Activated naive CD4-positive, alpha-beta T cell treated with anti-CD3 and anti-CD28 coated beads, Interleukin-2, amount 10 ng/mL, durations not matched to agents 7 days and 5 days (primary cell): ENCODE measurements around the gene RCL1.
"Not testable (repeated sequence)": the region's sequence is repeated elsewhere in the genome, so short reads cannot be mapped to it uniquely, and the experiment has no call there.

ENCODE experiments used
- CTCF ChIA-PET: fragments of 350-600 bp; sonication (Branson Sonifier 250); formaldehyde crosslinking; loops from one replicate; lab custom pipeline; 2021; ENCODE audit warnings: antibody characterized with exemption; lab: Charles Lee
- DNase-seq: peaks from one replicate; pipeline ENCODE4 v3.0.0-alpha.2; 2020
- H3K27ac Mint-ChIP-seq: one replicate; pipeline ENCODE4 v1.8.0; 2021; ENCODE audit warnings: mild to moderate bottlenecking, moderate library complexity, mixed read lengths
- H3K27me3 Mint-ChIP-seq: one replicate; pipeline ENCODE4 v1.8.0; 2021; ENCODE audit warnings: mild to moderate bottlenecking, mixed read lengths
- H3K36me3 Mint-ChIP-seq: one replicate; pipeline ENCODE4 v1.8.0; 2021; ENCODE audit warnings: mixed read lengths
- H3K4me1 Mint-ChIP-seq: one replicate; pipeline ENCODE4 v1.8.0; 2021; ENCODE audit warnings: mixed read lengths
- H3K4me3 Mint-ChIP-seq: one replicate; pipeline ENCODE4 v1.8.0; 2021; ENCODE audit warnings: mild to moderate bottlenecking, moderate library complexity, mixed read lengths
- H3K9me3 Mint-ChIP-seq: one replicate; pipeline ENCODE4 v1.8.0; 2021; ENCODE audit warnings: mixed read lengths

The RCL1 gene

DNA sequence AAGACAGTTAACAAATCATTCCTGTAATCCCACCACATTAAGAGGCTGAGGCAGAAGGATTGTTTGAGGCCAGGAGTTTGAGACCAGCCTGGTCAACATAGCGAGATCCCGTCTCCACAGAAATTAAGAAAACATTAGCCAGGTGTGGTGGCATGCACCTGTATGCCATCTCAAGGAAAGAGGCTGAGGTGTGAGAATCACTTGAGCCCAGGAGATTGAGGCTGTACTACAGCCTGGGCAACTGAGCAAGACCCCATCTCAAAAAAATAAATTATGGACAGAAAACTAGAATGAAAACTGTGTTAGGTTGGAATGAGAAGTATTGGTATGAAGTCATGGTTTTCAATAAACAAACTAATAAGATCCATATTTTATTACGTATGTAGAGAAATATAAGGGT, 28.7 kb upstream of the RCL1 start:
- Mint-ChIP-seq H3K4me1 (peaks cover 22% of the 10 kb centered on the region), H3K9me3 (no peaks in the 10 kb centered on the region), H3K36me3 (no peaks in the 10 kb centered on the region), H3K27ac (no peak overlapping the region), H3K27me3 (peaks cover 24% of the 10 kb centered on the region), H3K4me3 (no peak overlapping the region)
- no peak for DNase-seq
- CTCF ChIA-PET: interaction anchor here (0.9 to 7.5 kb wide), 7 partner anchors 29 to 684 kb away, joined by 3 to 68 read pairs (median 9); partner anchors contain the start of genes JAK2 and RCL1

DNA sequence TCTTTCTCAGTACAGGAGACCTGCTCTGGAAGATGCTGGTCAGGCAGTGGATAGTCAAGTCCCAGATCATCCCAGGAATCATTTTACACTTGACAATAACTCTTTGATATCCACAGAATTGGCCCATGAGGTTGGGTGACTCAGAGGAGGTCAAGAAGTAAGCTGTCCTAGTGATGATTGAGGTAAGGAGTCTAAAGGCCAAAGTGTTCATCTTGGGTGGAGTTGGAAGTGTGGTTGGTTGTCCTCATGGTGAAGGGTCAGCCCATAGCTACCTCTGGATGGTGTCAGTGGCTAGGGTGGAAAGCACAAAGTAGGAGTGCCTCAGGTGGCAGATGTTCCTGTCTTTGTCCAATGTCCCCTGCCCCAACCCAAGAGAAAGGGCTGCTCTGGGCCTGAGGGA, 24.1 kb upstream of the RCL1 start:
- no peak overlapping the region for H3K4me3 Mint-ChIP-seq
- H3K27ac Mint-ChIP-seq: no peak overlapping the region
- DNase-seq: no peak
- no peaks in the 10 kb centered on the region for H3K9me3 Mint-ChIP-seq
- H3K27me3 Mint-ChIP-seq: no peaks in the 10 kb centered on the region
- CTCF ChIA-PET: interaction anchor here (0.6 to 1.4 kb wide), 3 partner anchors 9 to 156 kb away, joined by 3 read pairs; no protein-coding TSS in a partner anchor
- peaks cover 4% of the 10 kb centered on the region for H3K4me1 Mint-ChIP-seq
- H3K36me3 Mint-ChIP-seq: no peaks in the 10 kb centered on the region

DNA sequence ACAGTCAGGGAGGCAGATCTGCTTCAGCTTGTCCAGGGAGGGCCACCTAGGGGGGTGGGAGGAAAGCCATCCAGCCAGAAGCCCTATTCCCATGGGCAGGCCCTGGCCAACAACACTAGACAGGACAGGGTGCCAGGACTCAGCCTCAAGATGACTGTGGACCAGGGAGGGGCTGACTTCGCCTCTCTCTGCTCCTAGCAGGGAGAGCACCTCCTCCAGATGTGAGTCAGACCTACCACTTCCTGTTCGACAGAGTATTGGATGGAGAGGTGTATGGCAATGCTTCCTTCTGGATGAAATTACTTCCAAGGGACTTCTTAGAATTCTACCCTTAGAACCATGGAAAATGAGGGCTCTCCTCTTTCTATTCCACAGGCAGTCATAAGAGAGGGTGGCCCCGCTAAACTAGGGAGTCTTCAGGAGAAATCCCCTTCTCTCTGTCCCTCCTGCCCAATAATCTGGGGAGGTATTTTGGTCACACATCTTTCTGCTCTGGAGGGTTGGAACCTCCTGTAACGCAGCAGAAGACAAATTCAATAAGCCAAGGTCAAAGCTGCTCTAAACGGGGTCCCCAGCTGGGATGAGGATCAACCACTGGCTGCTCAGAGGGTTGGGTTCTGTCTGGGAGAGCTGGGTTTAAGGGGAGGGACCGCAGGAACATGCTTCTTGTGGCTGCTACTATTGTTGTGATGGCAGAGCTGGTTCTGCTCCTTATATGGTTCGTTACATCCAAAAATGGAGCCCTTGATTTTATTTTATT, 23.2 kb upstream of the RCL1 start:
- Mint-ChIP-seq H3K36me3 (no peaks in the 10 kb centered on the region), H3K27ac (no peak overlapping the region), H3K9me3 (no peaks in the 10 kb centered on the region), H3K4me1 (peaks cover 3% of the 10 kb centered on the region), H3K4me3 (no peak overlapping the region), H3K27me3 (no peaks in the 10 kb centered on the region)
- DNase-seq: no peak
- CTCF ChIA-PET: interaction anchor here (0.9 to 1.4 kb wide), 2 partner anchors 10 to 155 kb away, joined by 3 read pairs; no protein-coding TSS in a partner anchor

DNA sequence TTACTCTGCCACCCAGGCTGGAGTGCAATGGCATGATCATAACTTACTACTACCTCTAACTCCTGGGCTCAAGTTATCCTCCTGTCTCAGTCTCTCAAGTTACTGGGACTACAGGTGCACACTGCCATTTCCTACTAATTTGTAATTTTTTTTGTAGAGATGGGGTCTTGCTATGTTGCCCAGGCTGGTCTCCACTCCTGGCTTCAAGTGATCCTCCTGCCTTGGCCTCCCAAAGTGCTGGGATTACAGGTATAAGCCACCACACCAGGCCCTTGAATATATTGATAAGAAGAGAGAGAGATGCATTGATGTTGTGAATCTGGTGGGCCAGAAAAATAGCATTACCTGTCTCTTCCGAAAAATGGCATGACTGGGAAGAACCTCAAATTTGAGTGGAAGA, 21.0 kb upstream of the RCL1 start:
- CTCF ChIA-PET: interaction anchor here (0.7 kb wide), 1 partner anchor 13 kb away, joined by 3 read pairs; no protein-coding TSS in a partner anchor
- Mint-ChIP-seq H3K36me3 (no peaks in the 10 kb centered on the region), H3K4me1 (peaks cover 3% of the 10 kb centered on the region), H3K9me3 (no peaks in the 10 kb centered on the region), H3K27ac (no peak overlapping the region), H3K4me3 (no peak overlapping the region), H3K27me3 (peaks cover 5% of the 10 kb centered on the region)
- DNase-seq: no peak

DNA sequence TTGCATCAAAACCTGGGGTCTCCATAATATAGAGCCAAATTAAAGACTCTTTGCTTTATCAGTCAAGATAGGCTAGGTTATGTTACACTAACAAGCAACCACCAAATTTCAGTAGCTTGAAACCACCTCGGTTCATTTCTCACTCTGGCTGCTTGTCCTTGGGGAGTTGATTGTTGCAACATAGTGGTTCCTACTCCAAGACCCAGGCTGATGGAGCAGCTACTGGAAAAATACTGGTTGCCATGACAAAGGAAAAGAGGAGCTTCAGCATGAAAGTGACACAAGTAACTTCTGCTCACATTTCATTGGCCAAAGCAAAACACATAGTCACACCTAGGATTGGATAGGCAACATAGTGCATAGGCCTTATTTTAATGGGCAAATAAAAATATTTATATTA, 18.5 kb upstream of the RCL1 start:
- no peaks in the 10 kb centered on the region for H3K9me3 Mint-ChIP-seq
- no peaks in the 10 kb centered on the region for H3K36me3 Mint-ChIP-seq
- DNase-seq: no peak
- H3K4me3 Mint-ChIP-seq: no peak overlapping the region
- peaks cover 15% of the 10 kb centered on the region for H3K27me3 Mint-ChIP-seq
- H3K4me1 Mint-ChIP-seq: peaks cover under 1% of the 10 kb centered on the region
- H3K27ac Mint-ChIP-seq: no peak overlapping the region
- CTCF ChIA-PET: interaction anchor here (0.5 to 1.0 kb wide), 4 partner anchors 11 to 98 kb away, joined by 3 to 5 read pairs (median 4); no protein-coding TSS in a partner anchor

DNA sequence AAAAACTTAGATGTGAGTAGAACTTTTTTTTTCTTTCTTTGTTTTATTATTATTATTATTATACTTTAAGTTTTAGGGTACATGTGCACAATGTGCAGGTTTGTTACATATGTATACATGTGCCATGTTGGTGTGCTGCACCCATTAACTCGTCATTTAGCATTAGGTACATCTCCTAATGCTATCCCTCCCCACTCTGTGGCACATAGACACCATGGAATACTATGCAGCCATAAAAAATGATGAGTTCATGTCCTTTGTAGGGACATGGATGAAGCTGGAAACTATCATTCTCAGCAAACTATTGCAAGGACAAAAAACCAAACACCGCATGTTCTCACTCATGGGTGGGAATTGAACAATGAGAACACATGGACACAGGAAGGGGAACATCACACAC, 17.8 kb upstream of the RCL1 start:
- H3K9me3 Mint-ChIP-seq, H3K4me3 Mint-ChIP-seq, H3K27ac Mint-ChIP-seq, H3K36me3 Mint-ChIP-seq, H3K4me1 Mint-ChIP-seq, DNase-seq: not testable (repeated sequence)
- CTCF ChIA-PET: interaction anchor here (0.5 kb wide), 1 partner anchor 99 kb away, joined by 3 read pairs; no protein-coding TSS in a partner anchor
- H3K27me3 Mint-ChIP-seq: peaks cover 15% of the 10 kb centered on the region

DNA sequence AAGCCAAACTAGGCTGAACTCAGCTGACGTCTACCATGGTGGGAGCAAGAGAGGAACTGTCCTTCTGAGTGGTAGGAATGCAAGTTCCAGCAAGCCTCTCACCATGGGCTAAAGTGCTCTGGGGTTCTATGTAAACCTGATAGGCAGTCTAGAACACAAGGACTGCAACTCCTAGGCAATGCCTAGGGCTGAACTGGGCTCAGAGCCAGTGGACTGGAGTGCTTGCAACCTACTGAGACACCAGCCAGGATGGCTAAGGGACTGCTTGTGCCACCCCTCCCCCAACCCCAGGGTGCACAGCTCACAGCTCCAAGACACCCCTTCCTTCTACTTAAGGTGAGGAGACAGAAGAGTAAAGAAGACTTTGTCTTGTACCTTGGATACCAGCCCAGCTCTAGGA, 12.1 kb upstream of the RCL1 start:
- Mint-ChIP-seq H3K36me3 (no peaks in the 10 kb centered on the region), H3K4me1 (no peaks in the 10 kb centered on the region), H3K9me3 (no peaks in the 10 kb centered on the region), H3K27me3 (peaks cover 32% of the 10 kb centered on the region), H3K27ac (no peak overlapping the region), H3K4me3 (no peak overlapping the region)
- no peak for DNase-seq
- CTCF ChIA-PET: interaction anchor here (0.7 kb wide), 1 partner anchor 612 kb away, joined by 3 read pairs; no protein-coding TSS in a partner anchor

DNA sequence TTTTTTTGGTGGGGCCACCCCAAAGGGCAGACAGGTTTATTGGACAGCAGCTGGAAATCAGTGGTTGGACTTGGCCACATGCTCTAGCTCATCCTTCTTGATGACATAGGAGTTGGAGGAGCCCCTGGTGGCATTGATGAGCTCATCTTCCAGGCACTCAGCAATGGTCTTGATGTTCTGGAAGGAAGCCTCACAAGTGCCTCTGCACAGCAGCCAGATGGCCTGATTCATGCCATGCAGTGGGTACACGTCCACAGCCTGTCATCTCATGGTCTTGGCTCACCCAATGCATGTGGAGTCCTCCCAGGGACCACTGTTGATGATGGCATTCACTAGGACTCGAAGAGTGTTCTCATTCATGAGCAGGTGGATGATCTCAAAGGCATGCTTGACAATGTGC, 11.3 kb upstream of the RCL1 start:
- DNase-seq: no peak

DNA sequence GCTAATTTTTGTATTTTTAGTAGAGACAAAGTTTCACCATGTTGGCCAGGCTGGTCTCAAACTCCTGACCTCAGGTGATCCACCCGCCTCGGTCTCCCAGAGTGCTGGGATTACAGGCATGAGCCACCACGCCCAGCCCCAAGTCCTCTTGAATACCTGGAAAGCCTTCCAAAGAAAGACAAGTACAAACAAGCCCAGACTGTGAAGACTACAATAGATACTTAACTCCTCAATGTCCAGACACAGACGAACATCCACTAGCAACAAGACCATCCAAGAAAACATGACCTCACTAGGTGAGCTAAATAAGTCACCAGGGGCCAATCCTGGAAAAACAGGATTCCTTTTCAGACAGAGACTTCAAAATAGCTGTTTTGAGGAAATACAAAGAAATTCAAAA, 9.6 kb upstream of the RCL1 start:
- not testable (repeated sequence) for H3K27ac Mint-ChIP-seq, H3K4me1 Mint-ChIP-seq, H3K4me3 Mint-ChIP-seq, H3K36me3 Mint-ChIP-seq, DNase-seq, H3K9me3 Mint-ChIP-seq
- H3K27me3 Mint-ChIP-seq: peaks cover 16% of the 10 kb centered on the region
- CTCF ChIA-PET: interaction anchor here (0.9 kb wide), 1 partner anchor 11 kb away, joined by 3 read pairs; no protein-coding TSS in a partner anchor

More for the DNA sequence above, 11.3 kb upstream of the RCL1 start:
- Mint-ChIP-seq H3K4me1 (no peaks in the 10 kb centered on the region), H3K9me3 (no peaks in the 10 kb centered on the region), H3K27me3 (peaks cover 29% of the 10 kb centered on the region), H3K4me3 (no peak overlapping the region), H3K36me3 (no peaks in the 10 kb centered on the region), H3K27ac (no peak overlapping the region)
- CTCF ChIA-PET: no interaction called here

DNA sequence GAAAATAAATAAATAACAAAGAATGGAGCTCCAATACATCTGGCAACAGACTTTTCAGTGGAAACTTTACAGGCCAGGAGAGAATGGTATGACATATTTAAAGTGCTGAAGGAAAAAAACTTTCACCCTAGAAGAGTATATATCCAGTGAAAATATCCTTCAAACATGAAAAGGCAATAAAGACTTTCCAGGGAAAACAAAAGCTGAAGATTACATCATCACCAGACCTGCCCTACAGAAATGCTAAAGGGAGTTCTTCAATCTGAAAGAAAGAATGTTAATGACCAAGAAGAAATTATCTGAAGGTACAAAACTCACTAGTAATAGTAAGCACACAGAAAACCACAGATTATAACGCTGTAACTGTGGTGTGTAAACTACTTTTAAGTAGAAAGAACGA, 8.3 kb upstream of the RCL1 start:
- H3K36me3 Mint-ChIP-seq: no peaks in the 10 kb centered on the region
- H3K4me1 Mint-ChIP-seq: no peaks in the 10 kb centered on the region
- CTCF ChIA-PET: no interaction called here
- no peak for DNase-seq
- no peak overlapping the region for H3K4me3 Mint-ChIP-seq
- H3K27me3 Mint-ChIP-seq: peaks cover 24% of the 10 kb centered on the region
- no peak overlapping the region for H3K27ac Mint-ChIP-seq
- H3K9me3 Mint-ChIP-seq: no peaks in the 10 kb centered on the region

DNA sequence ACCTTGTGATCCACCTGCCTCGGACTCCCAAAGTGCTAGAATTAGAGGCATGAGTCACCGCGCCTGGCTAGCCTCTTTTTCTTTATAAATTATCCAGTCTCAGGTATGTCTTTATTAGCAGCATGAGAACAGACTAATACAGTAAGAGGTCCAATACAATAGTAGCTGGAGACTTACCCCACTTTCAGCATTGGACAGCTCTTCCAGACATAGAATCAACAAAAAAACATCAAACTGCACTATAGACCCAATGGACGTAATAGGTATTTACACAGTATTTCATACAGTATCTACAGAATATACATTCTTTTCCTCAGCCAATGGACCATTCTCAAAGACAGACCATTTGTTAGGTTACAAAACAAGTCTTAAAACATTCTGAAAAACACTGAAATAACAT, 6.1 kb upstream of the RCL1 start:
- Mint-ChIP-seq H3K36me3 (no peaks in the 10 kb centered on the region), H3K27ac (no peak overlapping the region), H3K4me3 (no peak overlapping the region), H3K9me3 (no peaks in the 10 kb centered on the region), H3K27me3 (peaks cover 13% of the 10 kb centered on the region), H3K4me1 (peaks cover 6% of the 10 kb centered on the region)
- DNase-seq: no peak
- CTCF ChIA-PET: no interaction called here

DNA sequence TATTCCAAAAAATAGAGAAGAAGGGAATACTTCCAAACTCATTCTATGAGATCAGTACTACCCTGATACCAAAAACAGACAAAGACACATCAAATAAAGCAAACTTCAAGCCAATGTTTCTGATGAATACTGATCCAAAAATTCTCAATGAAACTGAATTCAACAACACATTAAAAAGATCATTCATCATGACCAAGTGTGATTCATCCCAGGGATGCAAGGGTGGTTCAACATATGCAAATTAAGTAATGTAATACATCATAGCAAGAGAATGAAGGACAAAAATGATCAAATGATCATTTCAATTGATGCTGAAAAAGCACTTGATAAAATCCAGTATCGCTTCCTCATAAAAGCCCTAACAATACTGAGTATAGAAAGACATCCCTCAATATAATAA, 4.9 kb upstream of the RCL1 start:
- peaks cover 13% of the 10 kb centered on the region for H3K27me3 Mint-ChIP-seq
- H3K4me1 Mint-ChIP-seq: peaks cover 13% of the 10 kb centered on the region
- DNase-seq: no peak
- CTCF ChIA-PET: no interaction called here
- H3K27ac Mint-ChIP-seq: no peak overlapping the region
- H3K36me3 Mint-ChIP-seq: no peaks in the 10 kb centered on the region
- no peak overlapping the region for H3K4me3 Mint-ChIP-seq
- H3K9me3 Mint-ChIP-seq: no peaks in the 10 kb centered on the region

DNA sequence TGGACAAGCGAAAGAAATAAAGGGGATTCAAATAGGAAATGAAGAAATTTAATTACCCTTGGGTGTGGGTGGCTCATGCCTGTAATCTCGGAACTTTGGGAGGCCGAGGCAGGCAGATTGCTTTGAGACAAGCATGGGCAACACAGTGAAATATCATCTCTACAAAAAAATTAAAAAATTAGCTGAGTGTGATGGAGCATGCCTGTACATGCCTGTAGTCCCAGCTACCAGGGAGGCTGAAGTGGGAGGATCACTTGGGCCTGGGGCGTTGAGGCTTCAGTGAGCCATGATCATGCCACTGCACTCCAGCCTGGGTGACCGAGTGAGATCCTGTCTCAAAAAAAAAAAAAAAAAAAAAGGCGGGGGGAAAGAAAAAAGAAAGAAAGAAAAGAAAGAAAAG, 4.0 kb upstream of the RCL1 start:
- H3K27me3 Mint-ChIP-seq: peaks cover 8% of the 10 kb centered on the region
- peaks cover 15% of the 10 kb centered on the region for H3K4me1 Mint-ChIP-seq
- no peaks in the 10 kb centered on the region for H3K36me3 Mint-ChIP-seq
- no peaks in the 10 kb centered on the region for H3K9me3 Mint-ChIP-seq
- DNase-seq: no peak
- CTCF ChIA-PET: no interaction called here
- H3K4me3 Mint-ChIP-seq: no peak overlapping the region
- H3K27ac Mint-ChIP-seq: no peak overlapping the region

DNA sequence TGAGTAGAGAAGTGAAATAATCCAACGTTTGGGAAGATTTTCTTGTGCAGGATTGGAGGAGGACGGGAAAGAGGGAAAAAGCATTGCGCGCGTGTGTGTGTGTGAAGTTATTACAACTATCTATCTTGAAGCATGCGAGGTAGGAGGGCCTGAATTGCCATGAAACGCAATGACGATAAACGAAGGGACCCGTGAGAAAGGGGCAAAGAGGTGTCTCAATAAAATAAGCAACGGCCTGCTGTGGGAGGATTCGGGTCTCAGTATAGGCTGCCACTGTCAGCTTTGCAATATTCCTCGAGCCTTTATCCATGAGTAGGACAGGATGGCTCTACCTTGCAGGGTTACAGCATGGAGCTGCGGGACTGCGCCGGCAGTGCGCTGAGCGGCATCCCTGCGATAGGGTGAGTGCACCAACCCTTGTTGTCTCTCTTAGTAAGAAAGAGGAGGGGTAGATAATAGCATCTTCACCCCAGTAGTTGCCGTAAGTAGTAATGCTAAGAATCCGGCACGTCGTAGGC, 631 bp upstream of the RCL1 start:
- peak overlapping the region; percentile 89 for H3K4me3 Mint-ChIP-seq
- H3K27me3 Mint-ChIP-seq: peaks cover 8% of the 10 kb centered on the region
- no peak for DNase-seq
- CTCF ChIA-PET: interaction anchor here (0.8 to 3.1 kb wide), 3 partner anchors 29 to 195 kb away, joined by 3 to 8 read pairs (median 3); partner anchors contain the start of gene JAK2
- H3K4me1 Mint-ChIP-seq: peaks cover 39% of the 10 kb centered on the region
- H3K36me3 Mint-ChIP-seq: peaks cover 5% of the 10 kb centered on the region
- no peaks in the 10 kb centered on the region for H3K9me3 Mint-ChIP-seq
- peak overlapping the region; percentile 86 for H3K27ac Mint-ChIP-seq
